Caki2 (cell line): ENCODE results near the gene PLCD3. TPM values are rescaled to one million over a fixed set of nuclear protein-coding genes. Genes with fewer than 3 reads are reported as not detected.

Experiments
- DNase-seq: peaks from one replicate; pipeline ENCODE4 v3.0.0-alpha.2; 2015; ENCODE audit warnings: low read depth
- in situ Hi-C: cut with HindIII; loops from 2 replicates; pipeline ENCODE4 v1.10.0; 2016; ENCODE audit warnings: low sequenced_read_pairs, low pct_unique_long_range_greater_than_20kb, mixed read lengths
- total RNA-seq: library from RNA; depleted of rRNA; stranded (reverse); fragments of >200 nt; shearing (Covaris generic); gene quantifications from 2 replicates; pipeline ENCODE4 v1.2.3, GENCODE V29; 2014; ENCODE audit warnings: low replicate concordance

The PLCD3 gene
- total RNA-seq, 1 experiment from 2014 or later, result 74.9 TPM

GRCh38 chr17:45096926-45097325 is 35.4 kb downstream of the PLCD3 start:
- in situ Hi-C loops, result no loop called here

GRCh38 chr17:45096141-45096540 is 36.2 kb downstream of the PLCD3 start:
- DNase-seq, result no peak
- in situ Hi-C loops, result no loop called here

More at GRCh38 chr17:45096926-45097325, 35.4 kb downstream of the PLCD3 start:
- DNase-seq, result no peak

GRCh38 chr17:45093444-45094110 is 38.7 kb downstream of the PLCD3 start:
- DNase-seq, result no peak

GRCh38 chr17:45092911-45093430 is 39.3 kb downstream of the PLCD3 start:
- in situ Hi-C loops, result no loop called here
- DNase-seq, result peak; percentile 78

More at GRCh38 chr17:45093444-45094110, 38.7 kb downstream of the PLCD3 start:
- in situ Hi-C loops, result no loop called here

- no peak for DNase-seq
- in situ Hi-C loops, result no loop called here
These were observed 40.4 kb downstream of the PLCD3 start for GRCh38 chr17:45091778-45092425.

- in situ Hi-C loops, result no loop called here
- DNase-seq, result no peak
These were observed 41.6 kb downstream of the PLCD3 start for GRCh38 chr17:45090711-45091110.

- in situ Hi-C loops, result no loop called here
- DNase-seq, result no peak
These were observed 43.6 kb downstream of the PLCD3 start for GRCh38 chr17:45088741-45089140.

- no peak for DNase-seq
These were observed 44.3 kb downstream of the PLCD3 start for GRCh38 chr17:45087978-45088377.

GRCh38 chr17:45087504-45087975 is 44.8 kb downstream of the PLCD3 start:
- in situ Hi-C loops, result no loop called here
- no peak for DNase-seq

More at GRCh38 chr17:45087978-45088377, 44.3 kb downstream of the PLCD3 start:
- in situ Hi-C loops, result no loop called here

- no peak for DNase-seq
- in situ Hi-C loops, result no loop called here
These were observed 45.3 kb downstream of the PLCD3 start for GRCh38 chr17:45086865-45087503.

GRCh38 chr17:45086391-45086790 is 45.9 kb downstream of the PLCD3 start:
- in situ Hi-C loops, result no loop called here
- no peak for DNase-seq

GRCh38 chr17:45081047-45081703 is 51.1 kb downstream of the PLCD3 start:
- in situ Hi-C loops, result no loop called here

GRCh38 chr17:45077643-45078042 is 54.7 kb downstream of the PLCD3 start:
- in situ Hi-C loops, result no loop called here
- DNase-seq, result no peak

More at GRCh38 chr17:45081047-45081703, 51.1 kb downstream of the PLCD3 start:
- no peak for DNase-seq

- in situ Hi-C loops, result no loop called here
- DNase-seq, result no peak
These were observed 58.8 kb downstream of the PLCD3 start for GRCh38 chr17:45073414-45074070.

GRCh38 chr17:45070809-45071208 is 61.5 kb downstream of the PLCD3 start:
- in situ Hi-C loops, result no loop called here
- no peak for DNase-seq

- in situ Hi-C loops, result no loop called here
- no peak for DNase-seq
These were observed 62.3 kb downstream of the PLCD3 start for GRCh38 chr17:45070001-45070400.

GRCh38 chr17:45067637-45068036 is 64.7 kb downstream of the PLCD3 start:
- in situ Hi-C loops, result no loop called here
- DNase-seq, result no peak

GRCh38 chr17:45063198-45063597 is 69.1 kb downstream of the PLCD3 start:
- in situ Hi-C loops, result no loop called here
- no peak for DNase-seq
